Tibial nerve (tissue), 4 donors: ENCODE measurements around the gene LRRC52. TPM values are rescaled to one million over a fixed set of nuclear protein-coding genes. Genes with fewer than 3 reads are reported as not detected.

Source experiments
- DNase-seq, 2 donors: peaks; one replicate each; pipeline ENCODE4 v3.0.0-alpha.2; 2019; ENCODE audit warnings: low spot score in 2 of 2
- H3K27ac ChIP-seq, 4 donors: fragments of 200-600 bp; sonication (generic) in 3 of 4; one replicate each; pipeline ENCODE4 v1.5.1; 2017 to 2019; ENCODE audit warnings: mild to moderate bottlenecking in 1 of 4
- H3K27me3 ChIP-seq, 2 donors: fragments of 200-600 bp; sonication (generic) in 1 of 2; one replicate each; pipeline versions ENCODE4 v1.5.1 to v1.6.0; 2017 to 2019
- H3K36me3 ChIP-seq, 3 donors: fragments of 200-600 bp; sonication (generic); one replicate each; pipeline ENCODE4 v1.5.1; 2018 to 2019
- H3K4me1 ChIP-seq, 4 donors: fragments of 200-600 bp; sonication (generic) in 3 of 4; one replicate each; pipeline ENCODE4 v1.5.1; 2017 to 2019
- H3K4me3 ChIP-seq, 4 donors: fragments of 200-600 bp; sonication (generic) in 3 of 4; one replicate each; pipeline ENCODE4 v1.5.1; 2017 to 2019; ENCODE audit warnings: mild to moderate bottlenecking in 1 of 4, moderate library complexity in 1 of 4
- H3K9me3 ChIP-seq, 4 donors: fragments of 200-600 bp; sonication (generic) in 3 of 4; one replicate each; pipeline ENCODE4 v1.5.1; 2017 to 2019
- CTCF ChIP-seq, 5 experiments: fragments of 200-600 bp in 3 of 5; fragments of 450-650 bp in 2 of 5; sonication (generic) in 3 of 5; IDR thresholded peaks; one replicate each; pipeline ENCODE4 v1.5.1; 2016 to 2019; ENCODE audit warnings: antibody characterized with exemption in 5 of 5, mild to moderate bottlenecking in 3 of 5, moderate library complexity in 2 of 5
- EP300 ChIP-seq, 2 donors: sonication (generic); formaldehyde crosslinking; IDR thresholded peaks; one replicate each; pipeline ENCODE4 v1.6.1; 2017; ENCODE audit warnings: antibody characterized with exemption in 2 of 2, mild to moderate bottlenecking in 1 of 2
- POLR2A ChIP-seq, 2 donors: fragments of 450-650 bp; IDR thresholded peaks; one replicate each; pipeline ENCODE4 v1.6.1; 2017; ENCODE audit warnings: antibody characterized with exemption in 2 of 2, mild to moderate bottlenecking in 2 of 2, moderate library complexity in 2 of 2
- WGBS, 2 donors: methylation state at CpG; one replicate each; pipeline ENCODE4 v1.1.5; 2018; 5-methylcytosine and 5-hydroxymethylcytosine counted together
- total RNA-seq, 4 donors: library from RNA; depleted of rRNA; stranded (reverse); fragments of >200 nt; gene quantifications; one replicate each; pipeline ENCODE4 v1.1.0, GENCODE V29; 2016

The LRRC52 gene
- total RNA-seq, 4 donors from 2014 or later = not detected

- TF ChIP-seq EP300 (IDR thresholded peaks at IDR 0.05) (no peak), POLR2A (IDR thresholded peaks at IDR 0.05) (no peak), CTCF (IDR thresholded peaks at IDR 0.05) (no peak)
- DNase-seq = no peak
- no peaks in the 10 kb centered on the region for H3K9me3 ChIP-seq
- H3K36me3 ChIP-seq = no peaks in the 10 kb centered on the region
- WGBS, 2 donors = 76 to 94% methylated on average over 10 to 12 of the region's 12 CpGs
- H3K27ac ChIP-seq = no peak overlapping the region
- H3K27me3 ChIP-seq = no peaks in the 10 kb centered on the region
- H3K4me1 ChIP-seq = no peaks in the 10 kb centered on the region
- H3K4me3 ChIP-seq = no peak overlapping the region
These were observed 46.5 kb upstream of the LRRC52 start for GRCh38 chr1:165497069-165498013.

- no peak for DNase-seq
- WGBS, 2 donors = 86% methylated on average over 7 of the region's 7 CpGs
- no peaks in the 10 kb centered on the region for H3K36me3 ChIP-seq
- TF ChIP-seq CTCF (IDR thresholded peaks at IDR 0.05) (no peak), EP300 (IDR thresholded peaks at IDR 0.05) (no peak), POLR2A (IDR thresholded peaks at IDR 0.05) (no peak)
- no peaks in the 10 kb centered on the region for H3K27me3 ChIP-seq
- H3K9me3 ChIP-seq = no peaks in the 10 kb centered on the region
- no peak overlapping the region for H3K27ac ChIP-seq
- no peaks in the 10 kb centered on the region for H3K4me1 ChIP-seq
- H3K4me3 ChIP-seq = no peak overlapping the region
These were observed 42.4 kb upstream of the LRRC52 start for GRCh38 chr1:165501330-165501969.

- Histone ChIP-seq H3K27ac (no peak overlapping the region), H3K36me3 (no peaks in the 10 kb centered on the region), H3K9me3 (no peaks in the 10 kb centered on the region), H3K27me3 (no peaks in the 10 kb centered on the region), H3K4me1 (no peaks in the 10 kb centered on the region), H3K4me3 (no peak overlapping the region)
- 54 to 60% methylated on average over 3 of the region's 3 CpGs for WGBS, 2 donors
- TF ChIP-seq CTCF (IDR thresholded peaks at IDR 0.05) (no peak), EP300 (IDR thresholded peaks at IDR 0.05) (no peak), POLR2A (IDR thresholded peaks at IDR 0.05) (no peak)
- no peak for DNase-seq
These were observed 41.8 kb upstream of the LRRC52 start for GRCh38 chr1:165501970-165502348.

GRCh38 chr1:165507570-165507969, 36.2 kb upstream of the LRRC52 start:
- no peak for TF ChIP-seq CTCF (IDR thresholded peaks at IDR 0.05)
- no peak for TF ChIP-seq EP300 (IDR thresholded peaks at IDR 0.05)
- no peak for TF ChIP-seq POLR2A (IDR thresholded peaks at IDR 0.05)

GRCh38 chr1:165508291-165508690, 35.5 kb upstream of the LRRC52 start:
- Histone ChIP-seq H3K27me3 (no peaks in the 10 kb centered on the region), H3K9me3 (no peaks in the 10 kb centered on the region), H3K4me1 (no peaks in the 10 kb centered on the region), H3K4me3 (no peak overlapping the region), H3K27ac (no peak overlapping the region), H3K36me3 (no peaks in the 10 kb centered on the region)
- DNase-seq = no peak
- no peak for TF ChIP-seq POLR2A (IDR thresholded peaks at IDR 0.05)
- WGBS, 2 donors = 91 to 99% methylated on average over 3 of the region's 3 CpGs

More at GRCh38 chr1:165507570-165507969, 36.2 kb upstream of the LRRC52 start:
- Histone ChIP-seq H3K9me3 (no peaks in the 10 kb centered on the region), H3K27me3 (no peaks in the 10 kb centered on the region), H3K36me3 (no peaks in the 10 kb centered on the region), H3K27ac (no peak overlapping the region), H3K4me1 (no peaks in the 10 kb centered on the region), H3K4me3 (no peak overlapping the region)
- DNase-seq = no peak
